Activated B cell treated with CpG ODN at 0.5 μM for 24 hours (primary cell): Measurements from ENCODE around the gene ENG. TPM values are rescaled to one million over a fixed set of nuclear protein-coding genes. Genes with fewer than 3 reads are reported as not detected.

ENCODE experiments used
- ATAC-seq: fragments of 200-7000 bp; cut with Tn5 transposase; one replicate; pipeline ENCODE4 v1.10.0; 2021; ENCODE audit warnings: low read depth, mild to moderate bottlenecking, moderate library complexity
- CTCF ChIA-PET: fragments of 350-600 bp; sonication (Branson Sonifier 250); formaldehyde crosslinking; loops from one replicate; lab custom pipeline; 2021; ENCODE audit warnings: antibody characterized with exemption; lab: Charles Lee
- POLR2A ChIA-PET: fragments of 350-600 bp; sonication (Branson Sonifier 250); formaldehyde crosslinking; loops from one replicate; lab custom pipeline; 2021; ENCODE audit warnings: antibody characterized with exemption; lab: Charles Lee
- DNase-seq: peaks from one replicate; pipeline ENCODE4 v3.0.0; 2022
- H3K27ac Mint-ChIP-seq: one replicate; pipeline ENCODE4 v1.8.0; 2020; ENCODE audit warnings: mixed read lengths
- H3K27me3 Mint-ChIP-seq: one replicate; pipeline ENCODE4 v1.8.0; 2021; ENCODE audit warnings: mixed read lengths
- H3K36me3 Mint-ChIP-seq: one replicate; pipeline ENCODE4 v1.8.0; 2021; ENCODE audit warnings: low read depth, mixed read lengths
- H3K4me1 Mint-ChIP-seq: one replicate; pipeline ENCODE4 v1.8.0; 2021; ENCODE audit warnings: mixed read lengths
- H3K4me3 Mint-ChIP-seq: one replicate; pipeline ENCODE4 v1.8.0; 2020; ENCODE audit warnings: mild to moderate bottlenecking, mixed read lengths
- H3K9me3 Mint-ChIP-seq: one replicate; pipeline ENCODE4 v1.8.0; 2020; ENCODE audit warnings: mixed read lengths
- intact Hi-C: fragments of 100-400 bp; cut with micrococcal nuclease; formaldehyde crosslinking; loops from one replicate; pipeline ENCODE4 v1.15.1; 2024
- total RNA-seq: library from RNA; stranded (reverse); gene quantifications from 2 replicates; pipeline ENCODE4 v1.2.3, GENCODE V29; 2022
- TF ChIP-seq, protein P1 (sequence below): fragments of 200-600 bp; IDR thresholded peaks from one replicate; pipeline ENCODE4 v1.8.0; 2022; ENCODE audit warnings: antibody characterized with exemption, mild to moderate bottlenecking

The ENG gene
- total RNA-seq, 1 donor from 2014 or later = 6.1 TPM

DNA sequence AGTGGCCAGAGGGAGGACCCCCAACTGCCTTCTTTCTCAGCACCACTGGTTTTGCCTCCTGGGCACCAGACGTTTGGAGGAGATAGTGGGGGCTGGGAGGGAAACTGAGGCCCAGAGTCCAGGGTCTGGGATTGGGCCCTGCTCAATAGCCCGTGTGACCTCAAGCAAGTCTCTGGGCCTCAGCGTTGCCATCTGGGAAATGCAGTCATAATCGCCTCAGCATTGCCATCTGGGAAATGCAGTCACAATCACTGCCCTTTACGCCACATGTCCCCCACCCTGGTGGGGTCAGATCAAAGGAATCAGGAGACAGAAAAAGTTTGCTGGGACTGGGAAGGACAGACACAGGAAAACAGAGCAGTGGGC, 77.6 kb downstream of the ENG start:
- Mint-ChIP-seq H3K4me1 (peaks cover 57% of the 10 kb centered on the region), H3K27me3 (no peaks in the 10 kb centered on the region), H3K9me3 (no peaks in the 10 kb centered on the region), H3K4me3 (peak overlapping the region; percentile 94), H3K27ac (peak overlapping the region; percentile 98), H3K36me3 (peaks cover 39% of the 10 kb centered on the region)
- DNase-seq (no peak), ATAC-seq (no peak)
- intact Hi-C loops = loop anchor here (1.0 to 5.0 kb wide), 2 partner anchors 8 to 350 kb away; partner anchors contain the start of gene PTGES2
- POLR2A ChIA-PET = interaction anchor here (0.6 to 1.5 kb wide), 6 partner anchors 9 to 140 kb away, joined by 3 to 28 read pairs (median 6); partner anchors contain the start of genes CDK9, ENG, PTRH1 and ST6GALNAC4
- TF ChIP-seq, protein P1, sequence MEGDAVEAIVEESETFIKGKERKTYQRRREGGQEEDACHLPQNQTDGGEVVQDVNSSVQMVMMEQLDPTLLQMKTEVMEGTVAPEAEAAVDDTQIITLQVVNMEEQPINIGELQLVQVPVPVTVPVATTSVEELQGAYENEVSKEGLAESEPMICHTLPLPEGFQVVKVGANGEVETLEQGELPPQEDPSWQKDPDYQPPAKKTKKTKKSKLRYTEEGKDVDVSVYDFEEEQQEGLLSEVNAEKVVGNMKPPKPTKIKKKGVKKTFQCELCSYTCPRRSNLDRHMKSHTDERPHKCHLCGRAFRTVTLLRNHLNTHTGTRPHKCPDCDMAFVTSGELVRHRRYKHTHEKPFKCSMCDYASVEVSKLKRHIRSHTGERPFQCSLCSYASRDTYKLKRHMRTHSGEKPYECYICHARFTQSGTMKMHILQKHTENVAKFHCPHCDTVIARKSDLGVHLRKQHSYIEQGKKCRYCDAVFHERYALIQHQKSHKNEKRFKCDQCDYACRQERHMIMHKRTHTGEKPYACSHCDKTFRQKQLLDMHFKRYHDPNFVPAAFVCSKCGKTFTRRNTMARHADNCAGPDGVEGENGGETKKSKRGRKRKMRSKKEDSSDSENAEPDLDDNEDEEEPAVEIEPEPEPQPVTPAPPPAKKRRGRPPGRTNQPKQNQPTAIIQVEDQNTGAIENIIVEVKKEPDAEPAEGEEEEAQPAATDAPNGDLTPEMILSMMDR = no peak
- CTCF ChIA-PET = interaction anchor here (1.1 to 2.0 kb wide), 3 partner anchors 8 to 145 kb away, joined by 5 to 14 read pairs (median 6); partner anchors contain the start of gene CDK9

DNA sequence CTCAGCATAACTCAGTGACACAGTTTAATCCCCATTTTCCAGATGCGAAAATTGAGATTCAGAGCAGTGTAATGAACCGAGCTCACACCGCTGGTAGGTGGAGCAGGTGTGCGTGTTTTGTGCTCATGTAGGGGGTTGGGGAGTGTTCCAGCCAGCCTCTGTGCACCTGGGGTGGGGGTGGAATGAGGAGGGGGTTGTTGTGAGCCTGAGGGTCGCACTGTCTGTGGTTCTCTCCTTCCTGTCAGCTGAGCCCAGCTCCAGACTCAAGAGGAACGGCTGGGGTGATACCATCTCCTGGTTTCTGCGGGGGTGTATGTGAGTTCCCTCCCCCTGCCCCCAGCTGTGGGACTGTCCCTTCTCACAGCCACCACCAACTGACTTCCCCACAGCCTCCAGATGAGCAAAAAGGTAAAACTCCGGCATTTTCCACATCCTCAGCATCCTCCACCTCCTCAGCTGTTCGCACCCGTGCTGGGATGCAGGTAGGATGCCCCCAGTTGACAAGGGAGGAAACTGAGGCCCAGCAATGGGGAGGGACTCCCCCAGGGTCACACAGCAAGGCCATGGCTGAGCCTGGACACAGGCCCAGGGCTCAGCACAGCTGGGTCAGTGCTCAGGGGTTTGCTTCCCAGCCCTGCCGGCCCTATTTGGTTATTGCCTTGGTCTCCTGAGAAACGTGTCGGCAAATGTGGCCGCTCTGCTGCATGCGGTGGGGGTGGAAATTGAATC, 78.1 kb downstream of the ENG start:
- Mint-ChIP-seq H3K27me3 (no peaks in the 10 kb centered on the region), H3K36me3 (peaks cover 45% of the 10 kb centered on the region), H3K27ac (peak overlapping the region; percentile 98), H3K4me3 (peak overlapping the region; percentile 94), H3K4me1 (peaks cover 57% of the 10 kb centered on the region), H3K9me3 (no peaks in the 10 kb centered on the region)
- TF ChIP-seq, protein P1 = no peak
- CTCF ChIA-PET = interaction anchor here (0.6 to 2.0 kb wide), 5 partner anchors 9 to 258 kb away, joined by 3 to 14 read pairs (median 5); partner anchors contain the start of gene CDK9
- ATAC-seq (peak; percentile 49), DNase-seq (peak; percentile 60)
- POLR2A ChIA-PET = interaction anchor here (0.6 to 1.5 kb wide), 9 partner anchors 9 to 140 kb away, joined by 3 to 28 read pairs (median 6); partner anchors contain the start of genes CDK9, ENG, PTRH1 and ST6GALNAC4
- intact Hi-C loops = loop anchor here (1.0 to 5.0 kb wide), 2 partner anchors 9 to 351 kb away; partner anchors contain the start of gene PTGES2

DNA sequence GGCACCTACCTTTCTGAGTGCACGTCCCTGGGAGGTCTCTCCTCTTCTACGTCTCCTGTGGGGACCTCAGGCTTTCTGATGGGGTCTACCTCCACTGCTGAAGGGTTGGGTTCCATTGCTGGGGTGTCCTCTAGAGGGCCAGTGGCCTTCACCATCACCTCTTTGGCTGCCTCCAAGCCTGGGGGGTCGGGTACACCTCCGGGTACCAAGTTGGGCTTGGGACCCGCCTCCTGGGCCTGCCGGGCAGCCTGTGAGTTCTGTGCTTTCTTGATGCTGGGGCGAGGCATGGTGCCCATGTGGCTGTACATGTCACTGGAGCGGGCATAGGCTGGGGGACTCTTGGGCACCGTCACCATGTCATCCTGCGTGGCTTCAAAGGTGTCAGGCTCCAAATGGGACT, 80.5 kb downstream of the ENG start:
- Mint-ChIP-seq H3K4me3 (peak overlapping the region; percentile 35), H3K27ac (peak overlapping the region; percentile 78), H3K4me1 (peaks cover 61% of the 10 kb centered on the region), H3K36me3 (peaks cover 58% of the 10 kb centered on the region), H3K27me3 (no peaks in the 10 kb centered on the region), H3K9me3 (no peaks in the 10 kb centered on the region)
- POLR2A ChIA-PET = interaction anchor here (0.7 to 7.6 kb wide), 2 partner anchors 10 to 1207 kb away, joined by 7 to 96 read pairs; partner anchors contain the start of gene CDK9
- CTCF ChIA-PET = no interaction called here
- TF ChIP-seq, protein P1 = no peak
- intact Hi-C loops = loop anchor here (5.0 kb wide), 2 partner anchors 162 to 293 kb away; partner anchors contain the start of genes NAIF1, SLC25A25 and STXBP1
- DNase-seq = no peak
- no peak for ATAC-seq

DNA sequence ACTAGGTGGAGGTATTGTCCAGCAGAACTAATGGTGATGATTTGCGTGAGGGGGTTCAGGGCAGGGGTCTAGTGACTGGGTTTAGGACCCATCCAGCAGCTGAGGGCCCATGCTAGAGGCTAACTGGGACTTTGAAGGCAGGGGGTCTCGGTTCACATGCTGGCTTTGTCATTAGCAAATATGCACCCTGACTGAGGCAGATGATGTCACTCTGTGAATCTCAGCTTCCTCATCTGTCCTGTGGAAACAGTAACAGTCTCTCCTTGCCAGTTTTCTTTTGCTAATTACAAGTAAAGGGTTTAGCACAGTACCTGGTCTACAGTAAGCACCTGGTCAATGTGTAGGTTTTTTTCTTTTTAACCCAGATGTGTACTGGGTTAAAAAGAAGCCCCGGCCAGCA, 81.2 kb downstream of the ENG start:
- TF ChIP-seq, protein P1 = no peak
- no peaks in the 10 kb centered on the region for H3K9me3 Mint-ChIP-seq
- H3K4me1 Mint-ChIP-seq = peaks cover 63% of the 10 kb centered on the region
- H3K27ac Mint-ChIP-seq = peak overlapping the region; percentile 41
- ChIA-PET CTCF (no interaction called here), POLR2A (interaction anchor here (0.6 to 7.6 kb wide), 3 partner anchors 11 to 1206 kb away, joined by 3 to 96 read pairs (median 7); partner anchors contain the start of gene CDK9)
- H3K36me3 Mint-ChIP-seq = peaks cover 62% of the 10 kb centered on the region
- intact Hi-C loops = loop anchor here (5.0 kb wide), 2 partner anchors 161 to 294 kb away; partner anchors contain the start of genes NAIF1, SLC25A25 and STXBP1
- H3K4me3 Mint-ChIP-seq = no peak overlapping the region
- H3K27me3 Mint-ChIP-seq = no peaks in the 10 kb centered on the region
- ATAC-seq = no peak
- no peak for DNase-seq
